Measurements from ENCODE around the gene SLCO2A1.

The SLCO2A1 gene

GRCh38 chr3:133895208-133896001 is 134.3 kb downstream of the SLCO2A1 start, which contains the start of gene RAB6B:
RAB6B (minus strand) TSS chr3:133895882; CDS start chr3:133895466, 416 bp downstream.
- DNase-seq, result no peak

GRCh38 chr3:133894353-133895207 is 135.1 kb downstream of the SLCO2A1 start:
- no peak for DNase-seq

- no peak for DNase-seq
Measured at GRCh38 chr3:133893683-133894352, 135.9 kb downstream of the SLCO2A1 start.

GRCh38 chr3:133892541-133893231 is 137.0 kb downstream of the SLCO2A1 start:
- no peak for DNase-seq

GRCh38 chr3:133891662-133892378 is 137.9 kb downstream of the SLCO2A1 start:
- DNase-seq, result no peak

GRCh38 chr3:133890972-133891644 is 138.6 kb downstream of the SLCO2A1 start:
- no peak for DNase-seq

GRCh38 chr3:133890037-133890436 is 139.7 kb downstream of the SLCO2A1 start:
- peak; percentile 15 to 50 for DNase-seq

GRCh38 chr3:133888726-133889340 is 140.9 kb downstream of the SLCO2A1 start:
- DNase-seq, result no peak

- DNase-seq, result peak; percentile 51 to 86
Measured at GRCh38 chr3:133887803-133888703, 141.7 kb downstream of the SLCO2A1 start.

- no peak for DNase-seq
Measured at GRCh38 chr3:133887074-133887802, 142.5 kb downstream of the SLCO2A1 start.

GRCh38 chr3:133886031-133886722 is 143.5 kb downstream of the SLCO2A1 start:
- DNase-seq, result no peak

GRCh38 chr3:133884887-133885711 is 144.6 kb downstream of the SLCO2A1 start:
- DNase-seq, result no peak

- DNase-seq, result no peak
Measured at GRCh38 chr3:133884054-133884886, 145.5 kb downstream of the SLCO2A1 start.

GRCh38 chr3:133883641-133884040 is 146.1 kb downstream of the SLCO2A1 start:
- no peak for DNase-seq

GRCh38 chr3:133882986-133883586 is 146.6 kb downstream of the SLCO2A1 start:
- DNase-seq, result no peak
